ENCODE measurements around the gene FFAR2.

Gene FFAR2

GRCh38 chr19:35414442-35414841, 33.6 kb upstream of the FFAR2 start:
- TF ChIP-seq CTCF (IDR thresholded peaks at IDR 0.05; ENCODE audit: low read depth, low read length, missing control alignments): no peak
- in situ Hi-C loops (cut with HindIII; ENCODE audit: low sequenced_read_pairs): no loop called here
- H3K4me3 ChIP-seq (ENCODE audit: low read depth, low read length): no peak overlapping the region
- no peak for DNase-seq (ENCODE audit: low read depth)

- in situ Hi-C loops (cut with HindIII; ENCODE audit: low sequenced_read_pairs): no loop called here
- DNase-seq (ENCODE audit: low read depth): no peak
- H3K4me3 ChIP-seq (ENCODE audit: low read depth, low read length): no peak overlapping the region
- no peak for TF ChIP-seq CTCF (IDR thresholded peaks at IDR 0.05; ENCODE audit: low read depth, low read length, missing control alignments)
Measured at GRCh38 chr19:35416331-35416730, 31.7 kb upstream of the FFAR2 start.

GRCh38 chr19:35417278-35417677, 30.8 kb upstream of the FFAR2 start:
- in situ Hi-C loops (cut with HindIII; ENCODE audit: low sequenced_read_pairs): no loop called here
- H3K4me3 ChIP-seq (ENCODE audit: low read depth, low read length): no peak overlapping the region
- TF ChIP-seq CTCF (IDR thresholded peaks at IDR 0.05; ENCODE audit: low read depth, low read length, missing control alignments): no peak
- DNase-seq (ENCODE audit: low read depth): no peak

DNA sequence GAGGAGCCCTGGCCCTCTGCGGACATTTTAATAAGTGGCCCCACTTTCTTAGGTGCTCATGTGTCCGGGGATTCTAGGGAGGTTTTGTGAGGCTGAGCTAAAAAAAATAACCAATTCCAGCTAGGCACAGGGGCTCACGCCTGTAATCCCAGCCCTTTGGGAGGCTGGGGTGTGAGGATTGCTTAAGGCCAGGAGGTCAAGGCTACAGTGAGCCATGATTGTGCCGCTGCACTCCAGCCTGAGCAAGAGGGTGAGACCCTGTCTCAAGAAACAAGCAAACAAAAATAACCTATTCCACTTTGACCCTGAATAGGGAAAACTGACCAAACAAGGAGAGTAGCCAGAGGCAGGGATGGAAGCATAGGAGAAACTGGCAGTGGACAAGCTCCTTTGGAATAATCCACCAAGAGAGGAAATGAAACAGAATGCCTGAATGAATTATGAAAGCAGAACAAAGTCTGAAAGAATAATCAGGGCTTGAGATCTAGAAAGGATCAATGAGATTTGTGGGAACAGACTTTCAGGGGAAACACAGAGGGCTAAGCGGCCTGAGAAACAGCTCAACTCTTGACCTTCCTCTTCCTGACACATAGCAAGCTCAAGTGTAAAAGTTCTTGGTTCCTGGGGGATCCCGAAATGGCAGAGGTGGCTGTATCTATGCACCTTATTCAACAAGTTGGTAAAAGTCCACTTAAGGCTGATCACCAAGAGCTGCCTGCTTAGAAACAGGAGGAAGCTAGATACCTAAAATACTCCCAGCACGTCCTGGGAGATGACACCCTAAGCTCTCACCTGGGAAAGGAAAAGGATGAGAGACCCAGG, 30.1 kb upstream of the FFAR2 start:
- no peak for TF ChIP-seq CTCF (IDR thresholded peaks at IDR 0.05; ENCODE audit: low read depth, low read length, missing control alignments)
- no peak for DNase-seq (ENCODE audit: low read depth)
- H3K4me3 ChIP-seq (ENCODE audit: low read depth, low read length): no peak overlapping the region
- in situ Hi-C loops (cut with HindIII; ENCODE audit: low sequenced_read_pairs): no loop called here

DNA sequence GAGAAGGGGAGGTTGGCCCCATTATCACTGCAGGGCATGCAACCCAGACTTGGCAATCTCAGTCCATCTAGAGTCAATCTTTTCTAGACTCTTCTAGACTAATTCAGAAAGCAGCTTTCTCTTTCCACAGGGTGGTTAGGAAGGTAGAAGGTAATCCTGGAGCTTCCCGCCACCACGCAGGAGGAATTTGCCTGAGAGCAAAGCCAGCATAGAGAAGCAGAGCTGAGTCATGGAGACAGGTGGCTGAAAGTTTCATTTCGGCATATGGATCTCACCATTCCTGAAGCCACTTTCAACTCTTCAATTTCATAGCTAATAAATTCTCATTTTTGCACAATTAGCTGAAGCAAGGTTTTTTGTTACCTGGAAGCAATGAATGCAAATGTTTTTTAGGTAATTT, 29.0 kb upstream of the FFAR2 start:
- in situ Hi-C loops (cut with HindIII; ENCODE audit: low sequenced_read_pairs): no loop called here
- no peak overlapping the region for H3K4me3 ChIP-seq (ENCODE audit: low read depth, low read length)
- no peak for DNase-seq (ENCODE audit: low read depth)

GRCh38 chr19:35419805-35420204, 28.3 kb upstream of the FFAR2 start:
- H3K4me3 ChIP-seq (ENCODE audit: low read depth, low read length): no peak overlapping the region
- in situ Hi-C loops (cut with HindIII; ENCODE audit: low sequenced_read_pairs): no loop called here
- no peak for DNase-seq (ENCODE audit: low read depth)
- TF ChIP-seq CTCF (IDR thresholded peaks at IDR 0.05; ENCODE audit: low read depth, low read length, missing control alignments): no peak

More for the DNA sequence above, 29.0 kb upstream of the FFAR2 start:
- no peak for TF ChIP-seq CTCF (IDR thresholded peaks at IDR 0.05; ENCODE audit: low read depth, low read length, missing control alignments)

Measured in astrocyte of the cerebellum (primary cell).